HG02981 (cell line): Measurements from ENCODE around the gene ATG9B.
A peak's percentile ranks its signal among the peaks of the same experiment; 100 is the strongest.

Source experiments
- ATAC-seq: cut with Tn5 transposase; IDR thresholded peaks from one replicate; pipeline ENCODE4 v1.9.1; 2021; ENCODE audit warnings: mild to moderate bottlenecking, moderate library complexity; ENCODE audit not compliant: unreplicated experiment

ATG9B gene

GRCh38 chr7:151024435-151025056 lies at the start of gene ATG9B:
ATG9B (minus strand) TSS chr7:151024494; CDS start chr7:151024423, 71 bp downstream.
- ATAC-seq: no peak

GRCh38 chr7:151073990-151074389 lies 49.7 kb upstream of the ATG9B start:
- no peak for ATAC-seq

- ATAC-seq: no peak
These were observed 47.0 kb upstream of the ATG9B start for GRCh38 chr7:151071032-151071866.

- ATAC-seq: no peak
These were observed 46.3 kb upstream of the ATG9B start for GRCh38 chr7:151070574-151070960.

GRCh38 chr7:151069841-151070573 lies 45.7 kb upstream of the ATG9B start:
- no peak for ATAC-seq

- ATAC-seq: no peak
These were observed 43.9 kb upstream of the ATG9B start for GRCh38 chr7:151068069-151068773.

- ATAC-seq: no peak
These were observed 42.1 kb upstream of the ATG9B start for GRCh38 chr7:151066273-151066974.

- no peak for ATAC-seq
These were observed 41.2 kb upstream of the ATG9B start for GRCh38 chr7:151065516-151065915.

GRCh38 chr7:151064993-151065392 lies 40.7 kb upstream of the ATG9B start:
- no peak for ATAC-seq

- no peak for ATAC-seq
These were observed 40.2 kb upstream of the ATG9B start for GRCh38 chr7:151064454-151064853.

- ATAC-seq: no peak
These were observed 38.9 kb upstream of the ATG9B start for GRCh38 chr7:151063212-151063561.

- ATAC-seq: no peak
These were observed 38.3 kb upstream of the ATG9B start for GRCh38 chr7:151062399-151063211.

- ATAC-seq: no peak
These were observed 37.8 kb upstream of the ATG9B start for GRCh38 chr7:151062111-151062398.

- no peak for ATAC-seq
These were observed 37.2 kb upstream of the ATG9B start for GRCh38 chr7:151061213-151062110.

- ATAC-seq: no peak
These were observed 36.3 kb upstream of the ATG9B start for GRCh38 chr7:151060416-151061212.

GRCh38 chr7:151060113-151060415 lies 35.8 kb upstream of the ATG9B start:
- no peak for ATAC-seq

GRCh38 chr7:151059367-151060112 lies 35.2 kb upstream of the ATG9B start, which contains the start of gene SLC4A2:
SLC4A2 (plus strand) TSS chr7:151059589; CDS start chr7:151061988, 2,399 bp downstream.
- ATAC-seq: peak; percentile 26
